Measurements from ENCODE around the gene ATRAID.
"Not testable (repeated sequence)": the region's sequence is repeated elsewhere in the genome, so short reads cannot be mapped to it uniquely, and the experiment has no call there.

The ATRAID gene

DNA sequence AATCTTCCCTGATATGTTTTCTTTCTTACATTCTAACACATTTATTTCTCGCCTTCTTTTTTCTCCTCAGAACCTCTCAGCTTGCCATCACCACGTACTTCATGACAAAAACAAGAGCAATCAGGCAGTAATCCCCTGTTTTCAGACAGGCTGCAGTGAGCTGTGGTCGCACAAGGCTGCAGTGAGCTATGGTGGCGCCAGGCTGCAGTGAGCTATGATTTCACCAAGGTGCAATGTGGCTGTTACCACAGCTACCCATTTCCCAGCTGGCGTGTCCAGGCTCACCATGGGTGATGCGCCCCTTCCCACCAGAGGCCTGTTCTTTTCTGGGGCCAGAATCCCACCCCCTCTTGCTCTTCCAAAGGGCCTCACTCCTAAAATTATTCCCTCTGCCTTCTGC is 37.2 kb upstream of the ATRAID start:
- CTCF ChIA-PET, result no interaction called here
- TF ChIP-seq, protein P1, sequence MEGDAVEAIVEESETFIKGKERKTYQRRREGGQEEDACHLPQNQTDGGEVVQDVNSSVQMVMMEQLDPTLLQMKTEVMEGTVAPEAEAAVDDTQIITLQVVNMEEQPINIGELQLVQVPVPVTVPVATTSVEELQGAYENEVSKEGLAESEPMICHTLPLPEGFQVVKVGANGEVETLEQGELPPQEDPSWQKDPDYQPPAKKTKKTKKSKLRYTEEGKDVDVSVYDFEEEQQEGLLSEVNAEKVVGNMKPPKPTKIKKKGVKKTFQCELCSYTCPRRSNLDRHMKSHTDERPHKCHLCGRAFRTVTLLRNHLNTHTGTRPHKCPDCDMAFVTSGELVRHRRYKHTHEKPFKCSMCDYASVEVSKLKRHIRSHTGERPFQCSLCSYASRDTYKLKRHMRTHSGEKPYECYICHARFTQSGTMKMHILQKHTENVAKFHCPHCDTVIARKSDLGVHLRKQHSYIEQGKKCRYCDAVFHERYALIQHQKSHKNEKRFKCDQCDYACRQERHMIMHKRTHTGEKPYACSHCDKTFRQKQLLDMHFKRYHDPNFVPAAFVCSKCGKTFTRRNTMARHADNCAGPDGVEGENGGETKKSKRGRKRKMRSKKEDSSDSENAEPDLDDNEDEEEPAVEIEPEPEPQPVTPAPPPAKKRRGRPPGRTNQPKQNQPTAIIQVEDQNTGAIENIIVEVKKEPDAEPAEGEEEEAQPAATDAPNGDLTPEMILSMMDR (conservative IDR thresholded peaks at IDR 0.05; ENCODE audit: low read depth), result no peak
- POLR2A ChIA-PET (ENCODE audit: low non-redundant PET), result interaction anchor here (0.7 kb wide), 1 partner anchor 12 kb away, joined by 6 read pairs; no protein-coding TSS in a partner anchor
- no peak for DNase-seq (ENCODE audit: low spot score)
- no peak overlapping the region for H3K27ac ChIP-seq

DNA sequence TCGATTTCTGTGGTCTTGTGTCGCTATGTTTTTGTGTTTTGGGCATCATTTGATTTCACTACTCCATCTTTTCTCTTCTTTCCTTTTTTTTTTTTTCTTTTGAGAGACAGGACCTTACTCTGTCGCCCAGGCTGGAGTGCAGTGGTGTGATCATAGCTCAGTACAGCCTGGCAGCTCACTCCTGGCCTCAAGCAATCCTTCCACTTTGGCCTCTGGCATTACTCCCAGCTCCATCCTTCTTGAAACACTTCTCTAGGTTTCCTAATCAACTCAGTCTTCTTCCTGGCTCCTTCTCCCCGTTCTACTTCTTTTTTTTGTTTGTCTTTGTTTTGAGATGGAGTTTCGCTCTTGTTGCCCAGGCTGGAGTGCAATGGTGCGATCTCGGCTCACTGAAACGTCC is 36.5 kb upstream of the ATRAID start:
- ChIA-PET CTCF (no interaction called here), POLR2A (ENCODE audit: low non-redundant PET) (interaction anchor here (0.7 kb wide), 1 partner anchor 11 kb away, joined by 6 read pairs; no protein-coding TSS in a partner anchor)
- no peak overlapping the region for H3K27ac ChIP-seq
- TF ChIP-seq, protein P1 (conservative IDR thresholded peaks at IDR 0.05; ENCODE audit: low read depth), result no peak
- DNase-seq (ENCODE audit: low spot score), result no peak

DNA sequence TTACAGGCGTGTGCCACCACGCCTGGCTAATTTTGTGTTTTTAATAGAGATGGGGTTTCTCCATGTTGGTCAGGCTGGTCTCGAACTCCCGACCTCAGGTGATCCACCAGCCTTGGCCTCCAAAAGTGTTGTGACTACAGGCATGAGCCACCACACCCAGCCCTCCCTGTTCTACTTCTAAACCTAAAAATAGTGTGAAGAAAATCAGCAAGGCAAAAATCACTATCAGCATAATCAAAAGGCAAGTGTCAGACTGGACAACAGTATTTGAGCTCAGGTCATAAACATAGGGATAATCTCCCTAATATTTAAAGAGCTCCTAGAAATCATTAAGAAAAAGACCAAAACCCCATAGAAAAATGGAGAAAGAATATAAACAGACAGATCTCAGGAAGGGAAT is 36.1 kb upstream of the ATRAID start:
- H3K27ac ChIP-seq; CTCF ChIA-PET; POLR2A ChIA-PET (ENCODE audit: low non-redundant PET); DNase-seq (ENCODE audit: low spot score): not testable (repeated sequence)

DNA sequence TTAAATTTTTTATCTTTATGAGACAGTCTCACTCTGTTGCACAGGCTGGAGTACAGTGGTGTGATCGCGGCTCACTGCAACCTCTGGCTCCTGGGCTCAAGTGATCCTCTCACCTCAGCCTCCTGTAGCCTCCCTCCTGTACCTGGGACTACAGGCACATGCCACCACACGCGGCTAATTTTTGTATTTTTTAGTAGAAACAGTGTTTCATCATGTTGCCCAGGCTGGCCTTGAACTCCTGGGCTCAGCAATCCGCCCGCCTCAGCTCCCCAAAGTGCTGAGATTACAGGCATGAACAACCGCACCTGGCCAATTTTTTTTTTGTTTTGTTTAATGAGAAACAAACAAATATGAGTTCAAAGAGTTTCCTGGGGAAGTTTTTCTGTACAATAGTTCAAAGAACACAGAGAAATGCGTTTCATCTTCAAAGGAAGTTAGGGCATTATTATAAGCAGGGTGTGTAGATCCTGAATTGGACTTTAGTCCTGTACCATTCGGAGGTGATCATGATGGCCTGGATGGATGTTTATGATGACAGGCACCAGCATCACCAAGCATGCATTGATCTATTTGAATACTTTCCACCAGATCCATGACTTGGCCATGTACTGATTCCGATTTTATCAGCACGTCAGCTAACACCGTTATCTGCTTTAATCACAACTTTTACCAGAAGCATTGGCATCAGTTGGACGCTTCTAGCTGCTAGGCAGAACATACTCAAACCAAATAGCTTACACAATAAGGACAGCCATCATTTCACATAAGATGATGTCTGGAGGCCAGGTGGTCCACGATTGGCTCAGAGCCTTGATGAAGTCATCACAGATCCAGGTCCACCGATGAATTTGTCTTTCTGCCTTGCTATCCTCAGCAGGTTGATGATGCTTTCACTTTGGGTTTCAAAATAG is 34.1 kb upstream of the ATRAID start:
- ChIA-PET CTCF (interaction anchor here (0.6 to 0.7 kb wide), 2 partner anchors 16 to 75 kb away, joined by 3 read pairs; no protein-coding TSS in a partner anchor), POLR2A (ENCODE audit: low non-redundant PET) (no interaction called here)

DNA sequence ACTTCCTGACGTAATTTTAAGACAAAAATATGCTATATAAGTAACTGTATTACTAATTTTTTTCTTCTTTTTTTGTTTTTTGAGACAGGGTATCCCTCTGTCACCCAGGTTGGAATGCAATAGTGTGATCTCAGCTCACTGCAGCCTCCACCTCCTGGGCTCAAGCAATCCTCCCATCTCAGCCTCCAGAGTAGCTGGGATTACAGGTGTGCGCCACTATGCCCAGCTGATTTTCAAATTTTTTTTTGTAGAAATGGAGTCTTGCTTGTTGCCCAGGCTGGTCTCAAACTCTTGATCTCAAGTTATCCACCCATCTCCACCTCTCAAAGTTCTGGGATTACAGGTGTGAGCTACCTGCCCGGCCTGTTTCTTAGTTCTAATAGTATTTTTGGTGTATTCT is 33.4 kb upstream of the ATRAID start:
- ChIA-PET POLR2A (ENCODE audit: low non-redundant PET) (no interaction called here), CTCF (interaction anchor here (0.6 to 0.7 kb wide), 2 partner anchors 17 to 76 kb away, joined by 3 read pairs; no protein-coding TSS in a partner anchor)
- DNase-seq (ENCODE audit: low spot score), result no peak
- H3K27ac ChIP-seq, result no peak overlapping the region
- TF ChIP-seq, protein P1 (conservative IDR thresholded peaks at IDR 0.05; ENCODE audit: low read depth), result no peak

More for the DNA sequence above, 34.1 kb upstream of the ATRAID start:
- DNase-seq (ENCODE audit: low spot score), result no peak
- TF ChIP-seq, protein P1 (conservative IDR thresholded peaks at IDR 0.05; ENCODE audit: low read depth), result no peak
- H3K27ac ChIP-seq, result no peak overlapping the region

DNA sequence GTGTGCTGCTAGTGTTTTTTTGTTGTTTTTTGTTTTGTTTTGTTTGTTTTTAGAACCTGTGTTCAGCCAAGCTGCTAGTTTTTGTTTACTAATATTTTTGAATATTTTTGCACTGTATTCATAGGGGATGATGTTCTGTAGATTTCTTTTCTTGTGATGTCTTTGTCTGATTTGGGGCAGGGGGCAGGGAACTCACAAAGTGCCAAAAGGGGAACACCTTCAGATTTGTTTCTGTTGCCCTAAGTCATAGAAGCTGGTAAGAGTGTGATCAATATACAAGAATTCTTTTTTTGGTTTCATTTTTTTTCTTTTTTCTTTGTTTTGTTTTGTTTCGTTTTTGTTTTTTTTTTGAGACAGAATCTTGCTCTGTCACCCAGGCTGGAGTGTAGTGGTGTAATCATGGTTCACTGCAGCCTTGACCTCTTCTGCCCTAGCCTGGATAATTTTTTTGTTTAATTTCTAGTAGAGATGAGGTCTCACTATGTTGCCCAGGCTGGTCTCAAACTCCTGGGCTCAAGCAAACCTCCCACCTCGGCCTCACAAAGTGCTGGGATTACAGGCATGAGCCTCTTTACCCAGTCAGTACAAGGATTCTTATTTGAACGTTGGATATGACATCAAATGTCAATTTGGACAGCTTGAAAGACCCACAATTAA is 32.4 kb upstream of the ATRAID start:
- POLR2A ChIA-PET (ENCODE audit: low non-redundant PET), result no interaction called here
- TF ChIP-seq, protein P1 (conservative IDR thresholded peaks at IDR 0.05; ENCODE audit: low read depth), result no peak
- H3K27ac ChIP-seq, result no peak overlapping the region
- no peak for DNase-seq (ENCODE audit: low spot score)
- CTCF ChIA-PET, result no interaction called here
